Vagina (tissue), 2 donors: ENCODE data around the gene ZC3HAV1L.

Experiments
- POLR2AphosphoS5 ChIP-seq, 2 donors: sonication (generic); formaldehyde crosslinking; IDR thresholded peaks; one replicate each; pipeline ENCODE4 v1.9.0; 2017; ENCODE audit warnings: antibody characterized with exemption in 2 of 2, mild to moderate bottlenecking in 2 of 2, low read depth in 1 of 2; ENCODE audit not compliant: insufficient read depth in 1 of 2
- TF ChIP-seq, protein P1 (sequence below), 3 experiments: fragments of 450-650 bp in 2 of 3; fragments of 200-600 bp in 1 of 3; sonication (generic) in 1 of 3; IDR thresholded peaks; one replicate each; pipeline ENCODE4 v1.5.1; 2017 to 2019; ENCODE audit warnings: antibody characterized with exemption in 3 of 3, mild to moderate bottlenecking in 2 of 3, moderate library complexity in 2 of 3

GRCh38 chr7:138979226-138979979, 56.4 kb downstream of the ZC3HAV1L start:
- no peak for TF ChIP-seq POLR2AphosphoS5 (IDR thresholded peaks at IDR 0.05; ENCODE audit: insufficient read depth in 1 of 2, low read depth in 1 of 2)
- TF ChIP-seq, protein P1, sequence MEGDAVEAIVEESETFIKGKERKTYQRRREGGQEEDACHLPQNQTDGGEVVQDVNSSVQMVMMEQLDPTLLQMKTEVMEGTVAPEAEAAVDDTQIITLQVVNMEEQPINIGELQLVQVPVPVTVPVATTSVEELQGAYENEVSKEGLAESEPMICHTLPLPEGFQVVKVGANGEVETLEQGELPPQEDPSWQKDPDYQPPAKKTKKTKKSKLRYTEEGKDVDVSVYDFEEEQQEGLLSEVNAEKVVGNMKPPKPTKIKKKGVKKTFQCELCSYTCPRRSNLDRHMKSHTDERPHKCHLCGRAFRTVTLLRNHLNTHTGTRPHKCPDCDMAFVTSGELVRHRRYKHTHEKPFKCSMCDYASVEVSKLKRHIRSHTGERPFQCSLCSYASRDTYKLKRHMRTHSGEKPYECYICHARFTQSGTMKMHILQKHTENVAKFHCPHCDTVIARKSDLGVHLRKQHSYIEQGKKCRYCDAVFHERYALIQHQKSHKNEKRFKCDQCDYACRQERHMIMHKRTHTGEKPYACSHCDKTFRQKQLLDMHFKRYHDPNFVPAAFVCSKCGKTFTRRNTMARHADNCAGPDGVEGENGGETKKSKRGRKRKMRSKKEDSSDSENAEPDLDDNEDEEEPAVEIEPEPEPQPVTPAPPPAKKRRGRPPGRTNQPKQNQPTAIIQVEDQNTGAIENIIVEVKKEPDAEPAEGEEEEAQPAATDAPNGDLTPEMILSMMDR (IDR thresholded peaks at IDR 0.05): no peak
